ENCODE results near the gene NEDD4L. TPM values are rescaled to one million over a fixed set of nuclear protein-coding genes. Genes with fewer than 3 reads are reported as not detected.

NEDD4L gene
- polyA plus RNA-seq, 1 donor (not counting 4 experiments of a cell fraction or from before 2014, with no cell fraction given) = 52.6 TPM

- dilution Hi-C loops (cut with MboI; ENCODE audit: extremely low pct_ligation_motif_present, low sequenced_read_pairs) = no loop called here
- no peak for TF ChIP-seq CTCF (optimal IDR thresholded peaks at IDR 0.05 in 1 of 3, IDR thresholded peaks at IDR 0.05 in 1 of 3, conservative IDR thresholded peaks at IDR 0.05 in 1 of 3; ENCODE audit: extremely low read depth in 1 of 3, insufficient read depth in 2 of 3, low read length in 3 of 3)
- H3K36me3 ChIP-seq (ENCODE audit: control insufficient read depth in 2 of 2, extremely low read depth in 1 of 2, insufficient read depth in 2 of 2, low read length in 2 of 2) = peaks cover 17 to 32% of the 10 kb centered on the region in 2 experiments
- no peaks in the 10 kb centered on the region for H3K4me1 ChIP-seq (ENCODE audit: control insufficient read depth, extremely low read depth, insufficient read depth, low read length)
- H4K20me1 ChIP-seq (ENCODE audit: control insufficient read depth, extremely low read depth, insufficient read depth, low read length) = peaks cover 3% of the 10 kb centered on the region
- no peaks in the 10 kb centered on the region for H3K27me3 ChIP-seq (ENCODE audit: control insufficient read depth, extremely low read depth, insufficient read depth, low read length)
- no peak overlapping the region for H3K27ac ChIP-seq (ENCODE audit: control insufficient read depth, insufficient read depth, low read length)
- H2AFZ ChIP-seq (ENCODE audit: control insufficient read depth, low read length) = no peak overlapping the region
- no peak for DNase-seq (ENCODE audit: low read depth, low spot score)
- no peaks in the 10 kb centered on the region for H3K79me2 ChIP-seq (ENCODE audit: control insufficient read depth, insufficient read depth, low read length)
- no peak overlapping the region for H3K4me3 ChIP-seq (ENCODE audit: control insufficient read depth in 2 of 3, extremely low read depth in 1 of 3, insufficient read depth in 2 of 3, low read depth in 1 of 3, low read length in 3 of 3)
- H3K4me2 ChIP-seq (ENCODE audit: control insufficient read depth, extremely low read depth, insufficient read depth, low read depth, low read length) = no peak overlapping the region
- no peaks in the 10 kb centered on the region for H3K9me3 ChIP-seq (ENCODE audit: control insufficient read depth, low read depth, low read length)
- no peaks in the 10 kb centered on the region for H3K9me1 ChIP-seq (ENCODE audit: control insufficient read depth, extremely low read depth, insufficient read depth, low read length)
- FAIRE-seq = no peak
- H3K9ac ChIP-seq (ENCODE audit: control insufficient read depth, extremely low read depth, insufficient read depth, low read length) = no peak overlapping the region
These were observed 356.4 kb downstream of the NEDD4L start for GRCh38 chr18:58400331-58400870.

DNA sequence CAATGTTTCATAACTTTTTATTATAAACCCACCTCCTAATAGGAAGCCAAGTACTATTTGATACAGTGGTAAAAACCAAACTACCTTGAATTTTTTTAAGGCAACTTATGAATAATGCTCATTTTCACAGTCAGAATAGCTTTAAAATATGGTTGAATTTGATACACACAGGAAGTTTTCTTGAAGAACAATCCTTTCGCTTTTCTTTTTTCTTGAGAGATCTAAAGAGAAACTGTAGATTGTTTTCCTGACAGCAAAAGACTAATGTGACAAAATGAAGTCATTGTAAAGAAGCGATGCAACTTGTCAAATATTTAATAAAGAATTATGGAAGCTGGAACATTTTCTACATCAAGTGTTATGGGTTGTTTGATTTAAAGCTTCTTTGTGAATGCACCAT lies 357.2 kb downstream of the NEDD4L start:
- no peak for TF ChIP-seq CTCF (optimal IDR thresholded peaks at IDR 0.05 in 1 of 3, IDR thresholded peaks at IDR 0.05 in 1 of 3, conservative IDR thresholded peaks at IDR 0.05 in 1 of 3; ENCODE audit: extremely low read depth in 1 of 3, insufficient read depth in 2 of 3, low read length in 3 of 3)
- Histone ChIP-seq H3K36me3 (ENCODE audit: control insufficient read depth in 2 of 2, extremely low read depth in 1 of 2, insufficient read depth in 2 of 2, low read length in 2 of 2) (peaks cover 12 to 25% of the 10 kb centered on the region in 2 experiments), H3K9me3 (ENCODE audit: control insufficient read depth, low read depth, low read length) (no peaks in the 10 kb centered on the region), H3K4me1 (ENCODE audit: control insufficient read depth, extremely low read depth, insufficient read depth, low read length) (no peaks in the 10 kb centered on the region), H3K9ac (ENCODE audit: control insufficient read depth, extremely low read depth, insufficient read depth, low read length) (no peak overlapping the region), H3K4me3 (ENCODE audit: control insufficient read depth in 2 of 3, extremely low read depth in 1 of 3, insufficient read depth in 2 of 3, low read depth in 1 of 3, low read length in 3 of 3) (no peak overlapping the region), H3K9me1 (ENCODE audit: control insufficient read depth, extremely low read depth, insufficient read depth, low read length) (no peaks in the 10 kb centered on the region), H3K27me3 (ENCODE audit: control insufficient read depth, extremely low read depth, insufficient read depth, low read length) (no peaks in the 10 kb centered on the region), H3K27ac (ENCODE audit: control insufficient read depth, insufficient read depth, low read length) (no peak overlapping the region), H3K79me2 (ENCODE audit: control insufficient read depth, insufficient read depth, low read length) (no peaks in the 10 kb centered on the region), H2AFZ (ENCODE audit: control insufficient read depth, low read length) (no peak overlapping the region), H3K4me2 (ENCODE audit: control insufficient read depth, extremely low read depth, insufficient read depth, low read depth, low read length) (no peak overlapping the region), H4K20me1 (ENCODE audit: control insufficient read depth, extremely low read depth, insufficient read depth, low read length) (peaks cover 3% of the 10 kb centered on the region)
- dilution Hi-C loops (cut with MboI; ENCODE audit: extremely low pct_ligation_motif_present, low sequenced_read_pairs) = no loop called here
- DNase-seq (ENCODE audit: low read depth, low spot score) (no peak), FAIRE-seq (no peak)

Data from keratinocyte (primary cell).